Caki2 (cell line): ENCODE measurements around the gene ERVMER34-1. TPM values are rescaled to one million over a fixed set of nuclear protein-coding genes. Genes with fewer than 3 reads are reported as not detected.

Experiments used
- DNase-seq: peaks from one replicate; pipeline ENCODE4 v3.0.0-alpha.2; 2015; ENCODE audit warnings: low read depth
- in situ Hi-C: cut with HindIII; loops from 2 replicates; pipeline ENCODE4 v1.10.0; 2016; ENCODE audit warnings: low sequenced_read_pairs, low pct_unique_long_range_greater_than_20kb, mixed read lengths
- total RNA-seq: library from RNA; depleted of rRNA; stranded (reverse); fragments of >200 nt; shearing (Covaris generic); gene quantifications from 2 replicates; pipeline ENCODE4 v1.2.3, GENCODE V29; 2014; ENCODE audit warnings: low replicate concordance; rRNA removed

Gene ERVMER34-1, protein sequence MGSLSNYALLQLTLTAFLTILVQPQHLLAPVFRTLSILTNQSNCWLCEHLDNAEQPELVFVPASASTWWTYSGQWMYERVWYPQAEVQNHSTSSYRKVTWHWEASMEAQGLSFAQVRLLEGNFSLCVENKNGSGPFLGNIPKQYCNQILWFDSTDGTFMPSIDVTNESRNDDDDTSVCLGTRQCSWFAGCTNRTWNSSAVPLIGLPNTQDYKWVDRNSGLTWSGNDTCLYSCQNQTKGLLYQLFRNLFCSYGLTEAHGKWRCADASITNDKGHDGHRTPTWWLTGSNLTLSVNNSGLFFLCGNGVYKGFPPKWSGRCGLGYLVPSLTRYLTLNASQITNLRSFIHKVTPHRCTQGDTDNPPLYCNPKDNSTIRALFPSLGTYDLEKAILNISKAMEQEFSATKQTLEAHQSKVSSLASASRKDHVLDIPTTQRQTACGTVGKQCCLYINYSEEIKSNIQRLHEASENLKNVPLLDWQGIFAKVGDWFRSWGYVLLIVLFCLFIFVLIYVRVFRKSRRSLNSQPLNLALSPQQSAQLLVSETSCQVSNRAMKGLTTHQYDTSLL
- total RNA-seq: not detected in 2 replicates

DNA sequence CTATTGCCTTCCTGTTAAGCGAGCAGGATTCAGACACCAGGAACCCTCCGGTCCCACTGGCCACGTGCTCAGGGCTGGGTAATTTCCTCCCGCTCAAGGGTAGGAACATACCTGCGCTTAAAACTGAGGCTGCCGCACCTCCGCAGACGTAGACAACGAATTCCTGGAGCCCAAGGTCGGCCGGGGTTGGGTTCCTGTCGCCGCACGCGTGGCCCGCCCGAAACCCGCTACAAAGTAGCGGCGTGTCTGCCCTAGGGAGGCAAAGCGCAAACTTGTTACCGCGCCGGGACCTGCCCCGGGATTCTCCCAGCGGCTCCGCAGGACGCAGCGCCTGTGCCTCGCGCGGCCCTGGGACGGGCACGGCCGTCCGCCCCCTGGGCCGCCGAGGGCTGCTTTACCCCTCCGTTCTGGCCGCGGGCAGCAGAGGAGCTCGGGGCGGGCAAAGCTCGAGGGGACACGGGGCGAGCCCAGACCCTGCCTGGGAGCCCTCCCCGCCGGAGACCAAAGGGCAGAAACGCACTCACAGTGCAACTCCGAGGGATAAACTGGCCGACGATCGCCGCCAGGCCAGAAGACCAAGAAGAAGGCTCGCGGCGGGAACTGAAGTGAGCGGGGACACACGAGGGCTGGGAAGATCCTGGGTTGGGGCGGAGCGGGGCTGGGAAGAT lies at the start of gene ERVMER34-1:
Gene ERVMER34-1, minus strand, starts transcription at position 607 of the 668 bp plus-strand sequence. CDS start 5,905 bp downstream, outside the sequence.
- peak; percentile 2 for DNase-seq
- in situ Hi-C loops: no loop called here

DNA sequence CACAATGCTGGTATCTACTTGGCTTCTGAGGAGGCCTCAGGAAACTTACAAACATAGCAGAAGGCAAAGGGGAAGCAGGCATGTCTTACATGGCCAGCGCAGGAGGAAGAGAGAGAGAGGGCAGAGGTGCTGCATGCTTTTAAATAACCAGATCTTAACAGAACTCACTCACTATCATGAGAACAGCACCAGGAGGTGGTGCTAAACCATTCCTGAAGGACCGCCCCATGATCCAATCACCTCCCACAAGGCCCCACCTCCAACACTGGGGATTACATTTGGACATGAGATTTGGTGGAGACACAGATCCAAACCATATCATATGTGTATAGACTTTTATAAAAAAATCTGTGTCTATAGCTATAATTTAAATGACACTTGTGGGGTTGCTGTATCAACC lies 48.6 kb upstream of the ERVMER34-1 start:
- in situ Hi-C loops: no loop called here
- DNase-seq: no peak

DNA sequence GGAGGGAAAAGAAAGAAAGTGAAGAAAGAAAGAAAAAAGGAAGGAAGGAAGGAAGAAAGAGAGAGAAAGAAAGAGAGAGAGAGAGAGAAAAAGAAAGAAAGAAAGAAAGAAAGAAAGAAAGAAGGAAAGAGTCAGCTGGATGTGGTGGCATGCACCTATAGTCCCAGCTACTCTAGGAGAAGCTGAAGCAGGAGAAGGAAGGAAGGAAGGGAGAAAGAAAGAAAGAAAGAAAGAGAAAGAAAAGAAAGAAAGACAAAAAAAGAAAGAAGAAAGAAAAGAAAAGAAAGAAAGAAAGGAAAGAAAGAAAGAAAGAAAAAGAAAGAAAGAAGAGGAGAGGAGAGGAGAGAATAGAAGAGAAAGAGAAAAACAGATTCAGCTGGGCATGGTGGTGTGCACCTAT lies 44.3 kb upstream of the ERVMER34-1 start:
- in situ Hi-C loops: no loop called here

GRCh38 chr4:52791936-52792335 lies 40.7 kb upstream of the ERVMER34-1 start:
- DNase-seq: no peak
- in situ Hi-C loops: no loop called here

More for the DNA sequence above, 44.3 kb upstream of the ERVMER34-1 start:
- no peak for DNase-seq

DNA sequence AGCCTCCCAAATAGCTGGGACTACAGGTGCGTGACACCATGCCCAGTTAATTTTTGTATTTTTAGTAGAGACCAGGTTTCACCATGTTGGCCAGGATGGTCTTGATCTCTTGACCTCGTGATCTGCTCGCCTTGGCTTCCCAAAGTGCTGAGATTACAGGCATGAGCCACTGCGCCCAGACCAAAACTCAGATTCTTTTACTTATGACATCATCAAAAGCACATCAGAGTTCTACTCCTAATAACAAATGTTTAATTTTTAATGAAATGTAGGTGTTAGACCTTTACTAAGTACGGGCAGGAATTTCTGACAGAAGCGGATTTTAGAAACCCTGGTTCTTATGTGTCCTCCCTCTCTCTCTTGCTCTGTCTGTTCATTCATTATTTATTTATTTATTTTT lies 38.5 kb upstream of the ERVMER34-1 start:
- in situ Hi-C loops: no loop called here
- DNase-seq: no peak

- no peak for DNase-seq
- in situ Hi-C loops: no loop called here
Measured at GRCh38 chr4:52788806-52789205, 37.6 kb upstream of the ERVMER34-1 start.

DNA sequence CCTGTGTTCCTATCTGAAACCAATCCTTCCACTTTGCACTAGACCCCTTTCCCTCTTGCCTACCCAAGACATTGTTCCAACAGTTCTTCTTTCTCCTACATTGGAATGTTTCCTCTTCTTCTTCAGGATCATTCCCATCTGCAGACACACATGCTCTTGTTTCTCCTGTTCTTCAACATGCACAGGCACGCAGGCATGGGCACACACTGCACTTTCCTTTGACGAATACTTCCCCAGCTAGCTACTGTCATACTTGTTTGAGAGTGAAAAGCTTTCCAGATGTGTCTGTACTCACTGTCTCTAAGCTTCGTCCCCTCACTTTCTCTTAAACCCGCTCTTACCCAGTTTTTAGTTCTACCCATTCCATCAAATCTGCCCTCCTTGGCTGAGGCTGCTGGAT lies 31.8 kb upstream of the ERVMER34-1 start:
- DNase-seq: no peak
- in situ Hi-C loops: no loop called here

DNA sequence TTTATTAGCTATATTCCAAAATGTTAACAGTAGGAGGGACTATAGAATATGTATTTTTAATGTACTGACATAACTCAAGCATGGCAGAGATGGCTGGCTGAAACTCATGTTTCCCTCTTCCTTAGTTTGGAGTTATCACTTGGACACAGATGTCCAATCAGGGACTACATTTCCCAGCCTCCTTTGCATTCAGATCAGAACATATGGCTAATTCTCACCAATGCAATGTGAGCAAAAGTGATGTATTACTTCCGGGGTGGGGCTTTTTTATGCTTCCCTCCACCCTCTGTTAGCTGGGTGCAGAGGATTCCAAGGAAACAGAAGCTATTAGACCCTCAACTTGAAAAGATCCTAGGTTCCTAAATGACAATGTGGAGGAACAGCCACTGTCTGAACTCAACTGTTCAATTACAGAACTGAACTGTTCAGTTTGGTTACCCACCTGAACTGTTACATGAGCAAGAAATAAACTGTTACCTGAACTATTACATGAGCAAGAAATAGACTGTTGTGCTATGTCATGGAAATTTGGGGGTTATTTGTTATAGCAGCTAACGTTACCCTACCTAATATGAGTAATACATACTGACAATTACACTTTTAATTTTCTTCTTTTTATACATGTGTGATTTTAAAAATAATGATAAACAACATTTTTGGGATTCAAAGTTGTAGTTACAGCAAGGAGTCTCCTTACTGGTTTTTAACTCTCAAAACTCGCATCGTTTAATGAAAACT lies 29.6 kb upstream of the ERVMER34-1 start:
- DNase-seq: peak; percentile 16
- in situ Hi-C loops: no loop called here

DNA sequence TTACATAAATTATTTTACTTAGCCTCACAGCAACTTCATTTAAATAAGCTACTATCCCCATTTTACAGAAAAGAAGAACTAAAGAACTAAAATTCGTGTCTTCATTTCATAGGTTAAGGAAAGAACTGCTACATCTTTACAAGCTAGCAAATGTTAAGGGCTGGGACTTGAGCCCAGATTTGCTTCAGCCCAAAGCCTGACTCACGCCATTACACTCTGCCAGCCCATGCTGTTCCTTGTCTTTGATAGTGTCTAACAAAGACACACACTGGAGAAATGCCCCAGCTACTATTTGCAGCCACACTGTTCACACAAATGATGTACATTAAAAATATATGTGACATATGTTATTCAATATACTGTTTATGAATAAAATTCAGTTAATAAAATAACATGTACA lies 29.0 kb upstream of the ERVMER34-1 start:
- in situ Hi-C loops: no loop called here
- DNase-seq: no peak

DNA sequence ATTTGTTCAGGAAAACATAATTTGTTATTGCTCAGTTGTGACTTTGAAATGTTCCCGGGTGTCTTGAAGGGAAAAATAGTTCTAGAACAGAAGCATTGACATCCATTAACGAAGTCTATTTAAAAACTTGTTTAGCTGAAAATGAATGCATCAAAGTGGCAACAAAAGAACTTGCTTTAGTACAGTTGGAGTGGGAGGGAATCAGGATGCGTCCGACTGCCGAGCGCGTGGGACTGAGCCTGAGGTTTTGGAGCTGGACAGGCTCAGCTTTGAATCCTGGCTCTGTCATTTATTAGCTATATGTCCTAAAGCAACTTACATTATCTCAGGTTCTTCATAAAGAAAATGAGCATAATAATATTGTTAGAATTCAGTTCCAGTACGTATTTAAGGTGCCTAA lies 9.0 kb upstream of the ERVMER34-1 start:
- no peak for DNase-seq

GRCh38 chr4:52755426-52755825 lies 4.2 kb upstream of the ERVMER34-1 start:
- in situ Hi-C loops: no loop called here
- DNase-seq: no peak

More for the DNA sequence above, 9.0 kb upstream of the ERVMER34-1 start:
- in situ Hi-C loops: no loop called here

DNA sequence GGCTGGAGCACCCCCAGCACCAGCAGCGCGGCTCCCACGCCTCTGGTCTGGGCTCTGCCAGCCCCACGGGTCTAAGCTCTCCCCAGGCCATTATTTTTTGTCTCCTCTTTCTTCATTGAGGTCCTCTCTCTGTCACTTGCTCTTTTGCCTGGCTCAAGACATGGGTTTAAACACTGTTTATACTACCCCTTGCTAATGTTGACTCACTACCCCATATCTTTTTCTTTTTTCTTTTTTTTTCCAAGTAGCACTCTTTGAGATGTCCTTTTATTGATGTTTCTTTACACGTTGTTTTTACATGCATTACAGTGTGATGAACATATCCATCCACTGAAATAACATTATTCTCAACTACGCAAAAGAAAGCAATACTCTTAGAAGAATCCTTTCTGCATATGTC lies 1.7 kb upstream of the ERVMER34-1 start:
- in situ Hi-C loops: no loop called here

DNA sequence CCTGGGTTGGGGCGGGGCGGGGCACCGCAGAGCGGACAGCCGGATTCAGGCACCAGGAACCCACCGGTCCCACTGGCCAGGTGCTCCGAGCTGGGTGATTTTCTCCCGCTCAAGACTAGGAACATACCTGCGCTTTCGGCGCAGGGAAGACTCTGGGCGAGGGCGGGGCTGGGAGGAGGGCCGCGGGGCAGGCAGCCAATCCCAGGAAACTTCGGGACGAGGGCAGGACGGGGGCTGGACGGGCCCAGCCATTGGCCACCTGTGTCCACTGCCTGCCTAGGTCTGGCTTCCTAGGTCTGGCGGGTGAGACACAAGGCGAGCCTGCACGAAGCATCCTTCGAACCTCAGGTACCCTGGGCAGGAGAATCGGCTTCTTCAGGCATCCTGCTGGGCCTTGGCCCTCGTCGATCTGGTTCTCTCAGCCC lies 274 bp upstream of the ERVMER34-1 start:
- peak; percentile 42 for DNase-seq

More for the DNA sequence above, 1.7 kb upstream of the ERVMER34-1 start:
- no peak for DNase-seq

GRCh38 chr4:52750213-52750612 lies 1.0 kb downstream of the ERVMER34-1 start:
- in situ Hi-C loops: no loop called here
- no peak for DNase-seq

More for the DNA sequence above, 274 bp upstream of the ERVMER34-1 start:
- in situ Hi-C loops: no loop called here

- in situ Hi-C loops: no loop called here
- DNase-seq: no peak
Measured at GRCh38 chr4:52748432-52748831, 2.8 kb downstream of the ERVMER34-1 start.

GRCh38 chr4:52744588-52744987 lies 6.6 kb downstream of the ERVMER34-1 start:
- no peak for DNase-seq

GRCh38 chr4:52743444-52744019 lies 7.7 kb downstream of the ERVMER34-1 start:
- DNase-seq: no peak
- in situ Hi-C loops: no loop called here

More at GRCh38 chr4:52744588-52744987, 6.6 kb downstream of the ERVMER34-1 start:
- in situ Hi-C loops: no loop called here

DNA sequence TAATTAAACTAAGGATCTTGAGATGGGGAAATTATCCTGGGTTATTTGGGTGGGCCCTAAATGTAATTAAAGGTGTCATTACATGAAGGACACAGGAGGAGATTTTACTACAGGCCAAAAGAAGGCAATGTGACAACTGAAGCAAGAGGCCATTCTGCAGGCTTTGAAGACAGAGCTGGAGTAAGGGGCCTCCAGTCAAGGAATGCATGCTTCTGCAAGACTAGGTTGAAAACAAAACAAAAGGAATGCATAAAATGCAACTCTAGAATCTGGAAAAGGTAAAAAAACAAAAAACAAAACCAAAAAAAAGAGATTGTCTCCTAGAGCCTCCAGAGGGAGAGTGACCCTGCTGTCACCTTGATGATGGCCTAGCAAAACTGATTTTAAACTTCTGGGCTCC lies 21.6 kb downstream of the ERVMER34-1 start:
- in situ Hi-C loops: no loop called here
- no peak for DNase-seq
